Chondrocyte (in vitro differentiated cells): ENCODE data around the gene TRIM38. TPM values are rescaled to one million over a fixed set of nuclear protein-coding genes. Genes with fewer than 3 reads are reported as not detected.
A peak's percentile ranks its signal among the peaks of the same experiment; 100 is the strongest.

Experiments used
- DNase-seq: peaks from one replicate; pipeline ENCODE4 v3.0.0; 2021; ENCODE audit warnings: mixed read lengths, low spot score
- H3K27ac Mint-ChIP-seq: one replicate; pipeline ENCODE4 v1.8.0; 2021; ENCODE audit warnings: mild to moderate bottlenecking, moderate library complexity, mixed read lengths; ENCODE audit not compliant: unreplicated experiment
- H3K27me3 Mint-ChIP-seq: 2 replicates; pipeline ENCODE4 v1.8.0; 2021; ENCODE audit warnings: low read depth, mixed read lengths
- H3K36me3 Mint-ChIP-seq: 2 replicates; pipeline ENCODE4 v1.8.0; 2021; ENCODE audit warnings: low read depth, mixed read lengths
- H3K4me1 Mint-ChIP-seq: 2 replicates; pipeline ENCODE4 v1.8.0; 2021; ENCODE audit warnings: low read depth, mild to moderate bottlenecking, mixed read lengths
- H3K4me3 Mint-ChIP-seq: one replicate; pipeline ENCODE4 v1.8.0; 2021; ENCODE audit warnings: mild to moderate bottlenecking, moderate library complexity, mixed read lengths; ENCODE audit not compliant: unreplicated experiment
- H3K9me3 Mint-ChIP-seq: 2 replicates; pipeline ENCODE4 v1.8.0; 2021; ENCODE audit warnings: low read depth, mixed read lengths
- total RNA-seq: library from RNA; stranded (reverse); gene quantifications from 3 replicates; pipeline ENCODE4 v1.2.1, GENCODE V29; 2021
- TF ChIP-seq, protein P1 (sequence below): fragments of 200-600 bp; sonication (generic); IDR thresholded peaks from 2 replicates; pipeline ENCODE4 v1.5.0; 2021; ENCODE audit warnings: antibody characterized with exemption, mild to moderate bottlenecking, moderate library complexity

The TRIM38 gene
- total RNA-seq, 1 donor from 2014 or later = 7.1 TPM

DNA sequence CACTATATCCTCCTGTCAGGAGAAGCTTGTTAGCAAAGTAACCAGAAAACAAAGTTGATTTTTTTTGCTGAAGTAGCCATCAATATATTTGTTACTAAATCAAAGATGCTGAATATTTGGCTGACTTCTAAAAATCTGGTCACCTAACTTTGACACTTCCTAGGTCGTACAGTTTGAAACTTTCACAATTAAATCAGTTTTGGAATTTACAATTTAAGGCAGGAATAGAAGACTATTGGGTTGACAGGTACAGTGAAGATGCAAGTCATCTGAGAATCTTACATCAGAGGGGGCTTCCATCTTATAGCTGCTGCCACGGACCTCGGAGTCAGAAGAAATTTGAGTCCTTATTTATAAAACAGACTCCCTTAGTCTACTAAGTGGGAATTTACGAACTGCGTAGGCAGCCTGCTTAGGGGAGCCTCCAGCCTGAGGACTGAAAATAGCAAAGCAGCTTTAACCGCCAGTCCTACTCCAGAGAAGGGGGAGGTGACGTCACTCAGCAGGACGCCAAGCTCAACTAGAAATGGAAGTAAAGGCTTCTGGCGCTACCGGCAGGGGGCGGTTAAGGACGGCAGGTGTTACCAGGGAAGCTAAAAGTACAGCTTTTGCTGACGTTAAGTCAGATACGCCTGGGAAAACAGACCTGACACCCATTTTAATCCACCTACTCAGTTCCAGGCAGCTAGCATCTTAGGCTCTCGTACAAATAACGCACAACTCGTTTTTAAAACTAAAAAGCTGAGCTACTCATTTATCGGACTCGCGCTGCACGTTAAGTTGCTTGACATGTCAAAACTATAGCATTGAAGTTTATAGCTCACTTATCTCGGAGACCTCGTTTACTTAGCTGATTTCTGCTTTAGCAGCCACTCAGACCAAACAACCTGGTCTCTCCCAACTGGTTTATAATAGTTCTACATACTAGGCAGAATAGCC is 63.6 kb downstream of the TRIM38 start:
- peaks cover 38% of the 10 kb centered on the region for H3K4me1 Mint-ChIP-seq
- H3K9me3 Mint-ChIP-seq = no peaks in the 10 kb centered on the region
- H3K27me3 Mint-ChIP-seq = no peaks in the 10 kb centered on the region
- H3K27ac Mint-ChIP-seq = peak overlapping the region; percentile 94
- TF ChIP-seq, protein P1, sequence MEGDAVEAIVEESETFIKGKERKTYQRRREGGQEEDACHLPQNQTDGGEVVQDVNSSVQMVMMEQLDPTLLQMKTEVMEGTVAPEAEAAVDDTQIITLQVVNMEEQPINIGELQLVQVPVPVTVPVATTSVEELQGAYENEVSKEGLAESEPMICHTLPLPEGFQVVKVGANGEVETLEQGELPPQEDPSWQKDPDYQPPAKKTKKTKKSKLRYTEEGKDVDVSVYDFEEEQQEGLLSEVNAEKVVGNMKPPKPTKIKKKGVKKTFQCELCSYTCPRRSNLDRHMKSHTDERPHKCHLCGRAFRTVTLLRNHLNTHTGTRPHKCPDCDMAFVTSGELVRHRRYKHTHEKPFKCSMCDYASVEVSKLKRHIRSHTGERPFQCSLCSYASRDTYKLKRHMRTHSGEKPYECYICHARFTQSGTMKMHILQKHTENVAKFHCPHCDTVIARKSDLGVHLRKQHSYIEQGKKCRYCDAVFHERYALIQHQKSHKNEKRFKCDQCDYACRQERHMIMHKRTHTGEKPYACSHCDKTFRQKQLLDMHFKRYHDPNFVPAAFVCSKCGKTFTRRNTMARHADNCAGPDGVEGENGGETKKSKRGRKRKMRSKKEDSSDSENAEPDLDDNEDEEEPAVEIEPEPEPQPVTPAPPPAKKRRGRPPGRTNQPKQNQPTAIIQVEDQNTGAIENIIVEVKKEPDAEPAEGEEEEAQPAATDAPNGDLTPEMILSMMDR = peak; percentile 91
- DNase-seq = peak; percentile 95
- H3K4me3 Mint-ChIP-seq = peak overlapping the region; percentile 86
- no peaks in the 10 kb centered on the region for H3K36me3 Mint-ChIP-seq

DNA sequence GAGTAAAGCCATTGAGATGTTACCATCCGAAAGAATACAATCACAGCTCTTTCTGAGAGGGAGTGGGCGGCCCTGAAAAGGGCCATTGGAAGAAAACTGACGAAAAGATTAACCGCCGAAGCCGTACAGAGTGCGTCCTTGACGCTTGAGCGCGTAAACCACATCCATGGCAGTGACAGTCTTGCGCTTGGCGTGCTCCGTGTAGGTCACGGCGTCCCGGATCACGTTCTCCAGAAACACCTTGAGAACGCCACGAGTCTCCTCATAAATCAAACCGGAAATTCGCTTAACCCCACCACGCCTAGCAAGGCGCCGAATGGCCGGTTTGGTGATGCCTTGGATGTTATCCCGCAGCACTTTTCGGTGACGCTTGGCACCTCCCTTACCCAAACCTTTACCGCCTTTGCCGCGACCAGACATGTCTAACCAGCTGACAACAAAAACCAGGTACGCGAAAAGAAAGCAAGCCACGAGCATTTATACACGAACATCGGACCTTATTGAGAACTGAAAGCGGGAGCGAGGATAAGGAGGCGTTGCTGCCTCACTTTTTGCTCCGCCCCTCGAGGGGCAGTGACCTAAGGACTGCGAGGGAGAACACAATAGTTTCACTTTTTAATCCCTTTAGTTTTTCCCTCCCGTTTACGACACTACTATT is 64.4 kb downstream of the TRIM38 start:
- Mint-ChIP-seq H3K27me3 (no peaks in the 10 kb centered on the region), H3K9me3 (no peaks in the 10 kb centered on the region), H3K27ac (peak overlapping the region; percentile 94), H3K4me1 (peaks cover 43% of the 10 kb centered on the region), H3K36me3 (no peaks in the 10 kb centered on the region), H3K4me3 (peak overlapping the region; percentile 86)
- no peak for DNase-seq
- TF ChIP-seq, protein P1 = no peak

DNA sequence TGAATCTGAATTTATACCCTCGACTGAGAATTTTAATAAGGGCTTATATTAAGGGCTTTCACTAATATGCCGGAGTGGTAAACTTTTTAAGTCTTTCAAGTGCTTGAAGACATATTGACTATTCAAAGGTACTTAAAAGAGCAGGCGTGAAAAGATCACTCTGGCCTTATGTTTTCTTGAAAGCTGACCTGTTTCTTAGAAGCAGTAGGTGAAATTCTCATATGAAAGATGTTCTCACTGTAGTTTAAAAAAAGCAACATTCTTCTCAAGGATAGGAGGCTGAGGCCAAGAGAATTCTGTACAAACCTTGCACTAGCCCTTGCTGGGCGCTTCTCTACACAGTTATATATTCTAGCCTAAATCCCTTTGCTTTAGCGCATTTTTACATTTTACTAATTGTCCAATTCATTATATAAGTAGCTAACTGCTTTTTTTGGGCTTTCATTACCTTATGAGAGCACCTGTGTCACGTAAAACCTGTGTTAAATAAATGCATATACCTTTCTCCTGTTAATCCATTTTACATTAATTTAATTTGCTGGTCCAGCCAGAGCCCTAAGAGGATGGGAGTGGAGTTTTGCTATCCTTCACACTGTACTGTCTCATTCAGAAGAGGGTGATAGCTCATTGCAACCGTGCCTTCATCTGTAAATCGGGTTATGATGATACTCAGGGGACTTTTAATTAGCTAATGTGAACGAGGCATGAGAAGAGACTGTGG is 65.0 kb downstream of the TRIM38 start:
- TF ChIP-seq, protein P1 = no peak
- Mint-ChIP-seq H3K4me3 (peak overlapping the region; percentile 86), H3K27me3 (no peaks in the 10 kb centered on the region), H3K4me1 (peaks cover 42% of the 10 kb centered on the region), H3K36me3 (no peaks in the 10 kb centered on the region), H3K27ac (peak overlapping the region; percentile 94), H3K9me3 (no peaks in the 10 kb centered on the region)
- no peak for DNase-seq

DNA sequence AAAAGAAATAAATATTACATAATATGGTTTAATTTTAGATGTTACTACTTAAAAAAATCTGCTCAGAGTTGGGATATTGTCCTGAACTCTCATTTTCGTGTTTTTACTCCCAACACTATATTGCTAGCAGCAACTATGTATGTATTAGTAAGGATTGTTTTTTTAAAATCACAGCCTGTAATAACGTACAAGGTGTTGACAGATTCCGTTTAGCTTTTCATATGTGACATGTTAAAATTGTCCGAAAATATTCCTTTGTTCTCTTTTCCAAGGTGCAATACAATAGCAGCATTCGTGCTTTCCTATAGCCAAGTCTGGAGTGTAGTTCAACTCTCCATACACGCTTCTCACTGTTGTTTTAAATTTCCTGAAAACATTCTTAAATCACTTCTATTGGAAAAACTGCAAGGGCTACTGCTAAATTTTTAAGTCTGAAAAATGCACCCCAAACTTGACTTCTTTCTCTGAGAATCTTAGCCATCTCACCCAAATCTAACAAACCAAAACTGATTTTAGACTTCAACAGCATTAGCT is 65.7 kb downstream of the TRIM38 start:
- TF ChIP-seq, protein P1 = no peak
- Mint-ChIP-seq H3K4me3 (no peak overlapping the region), H3K27me3 (no peaks in the 10 kb centered on the region), H3K4me1 (peaks cover 48% of the 10 kb centered on the region), H3K9me3 (no peaks in the 10 kb centered on the region), H3K27ac (no peak overlapping the region), H3K36me3 (no peaks in the 10 kb centered on the region)
- DNase-seq = no peak
